A549 treated with ZK216348 at 1 μM for 4 hours (cell line): Measurements from ENCODE around the gene WEE2. TPM values are rescaled to one million over a fixed set of nuclear protein-coding genes. Genes with fewer than 3 reads are reported as not detected.

Experiments used
- total RNA-seq: library from RNA; stranded (reverse); fragments of 200-300 nt; extraction: Qiagen RNA extraction; gene quantifications from 5 replicates; pipeline ENCODE4 v1.2.3, GENCODE V29; 2022; ENCODE audit warnings: low read depth

WEE2 gene
- total RNA-seq = not detected in 5 replicates

DNA sequence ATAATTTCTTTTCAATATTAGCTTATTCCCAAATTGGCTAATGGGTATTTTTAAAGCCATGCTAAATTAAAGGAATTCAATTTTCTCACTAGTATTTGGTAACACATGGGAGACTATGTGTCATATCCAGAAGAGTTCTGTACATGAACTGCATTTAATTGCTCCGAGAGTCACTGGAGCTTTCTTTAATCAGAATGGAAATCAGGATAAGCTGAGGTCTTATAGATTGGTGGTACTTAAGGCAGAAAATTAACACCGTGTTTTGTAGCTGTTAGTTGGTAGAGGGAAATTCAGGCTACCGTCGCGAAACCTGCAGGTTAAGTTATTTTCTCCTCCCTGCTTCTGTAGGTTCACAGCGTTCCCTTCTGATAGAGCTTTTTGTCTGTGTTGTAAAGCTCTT is at the start of gene WEE2:
Gene WEE2, plus strand, starts transcription at position 3 of the 400 bp plus-strand sequence. CDS start 406 bp downstream, outside the sequence.

GRCh38 chr7:141702047-141702567 is 6.0 kb upstream of the WEE2 start, which contains the start of gene DENND11:
DENND11 (minus strand) TSS chr7:141702166; CDS start chr7:141702153, 13 bp downstream.

GRCh38 chr7:141737836-141738591 is 29.9 kb downstream of the WEE2 start, which contains the start of gene SSBP1:
SSBP1 (plus strand) TSS chr7:141738358; CDS start chr7:141739167, 809 bp downstream.

DNA sequence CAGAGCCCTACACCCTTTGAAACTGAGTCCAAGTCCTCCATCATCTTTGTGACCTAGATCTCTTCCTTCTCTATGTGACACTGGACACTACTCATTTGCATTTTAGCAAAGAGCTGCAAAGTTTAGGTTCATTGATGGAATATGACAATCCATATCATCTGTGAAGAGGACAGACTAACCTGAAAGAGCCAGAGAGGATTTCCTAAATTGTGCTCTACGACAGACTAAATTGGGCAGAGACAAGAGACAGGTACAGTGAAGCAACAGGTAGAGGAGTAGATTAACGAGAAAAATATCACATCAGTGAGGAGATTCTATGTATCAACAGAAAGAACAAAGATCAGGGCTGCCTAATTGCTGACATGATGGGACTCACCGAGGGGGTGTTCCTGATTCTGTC is 55.6 kb downstream of the WEE2 start, which contains the start of gene TAS2R3:
Gene TAS2R3, plus strand, starts transcription at position 301 of the 400 bp plus-strand sequence. Its CDS starts 62 bp downstream, at position 363.

GRCh38 chr7:141776374-141776773 is 68.2 kb downstream of the WEE2 start, which contains the start of gene TAS2R4:
TAS2R4 (plus strand) TSS chr7:141776674; CDS start chr7:141778489, 1,815 bp downstream.

Other genes starting within 250 kb of the WEE2 start
- gene AGK, start 156.9 kb upstream of the WEE2 start, total RNA-seq = 27.1 to 39.4 TPM (median 29.1 TPM) in 5 replicates
- 4.9 to 7.3 TPM (median 6.6 TPM) in 5 replicates for gene DENND11, start 6.2 kb upstream of the WEE2 start, total RNA-seq
- 253 to 392 TPM (median 278 TPM) in 5 replicates for gene SSBP1, start 30.0 kb downstream of the WEE2 start, total RNA-seq
- gene TAS2R3, start 55.7 kb downstream of the WEE2 start, total RNA-seq = not detected in 5 replicates
- 0.11 to 0.20 TPM (median 0.18 TPM) in 5 replicates for gene TAS2R4, start 68.3 kb downstream of the WEE2 start, total RNA-seq
- 0.33 to 0.65 TPM (median 0.47 TPM) in 4 of 5 replicates, not detected in the other for gene TAS2R5, start 81.9 kb downstream of the WEE2 start, total RNA-seq
- gene PRSS37, start 133.1 kb downstream of the WEE2 start, total RNA-seq = not detected in 5 replicates
- not detected in 5 replicates for gene OR9A4, start 208.0 kb downstream of the WEE2 start, total RNA-seq
- not detected in 5 replicates for gene CLEC5A, start 238.6 kb downstream of the WEE2 start, total RNA-seq